IMR-90 (cell line): ENCODE measurements around the gene METRNL. TPM values are rescaled to one million over a fixed set of nuclear protein-coding genes. Genes with fewer than 3 reads are reported as not detected.
A peak's percentile ranks its signal among the peaks of the same experiment; 100 is the strongest.

Experiments used
- ATAC-seq: fragments of 200-7000 bp; cut with Tn5 transposase; 2 replicates; pipeline ENCODE4 v1.9.1; 2020; ENCODE audit warnings: low read depth, mild to moderate bottlenecking, moderate library complexity
- BruUV-seq: library from RNA; stranded (reverse); fragments of 400-500 nt; replicated peaks from 2 replicates; lab custom pipeline; 2021; lab: Mats Ljungman, UMichigan
- CTCF ChIA-PET: fragments of 300-600 bp; formaldehyde crosslinking; extraction: SDS; loops from one replicate; lab custom pipeline; 2021; ENCODE audit warnings: antibody characterized with exemption; lab: Yijun Ruan, JAX
- POLR2A ChIA-PET: fragments of 300-600 bp; sonication (Branson Sonifier 250); formaldehyde crosslinking; loops from one replicate; lab custom pipeline; 2022; ENCODE audit warnings: antibody characterized with exemption; ENCODE audit not compliant: unreplicated experiment; lab: Charles Lee
- DNase-seq: peaks from one replicate; pipeline ENCODE4 v3.0.0; 2013
- H2AFZ ChIP-seq: replicated peaks from 2 replicates; pipeline ENCODE3; 2013; ENCODE audit warnings: low read length, mild to moderate bottlenecking; ENCODE audit not compliant: poor library complexity
- H2AK5ac ChIP-seq: 2 replicates; pipeline ENCODE4 v1.6.1; 2013; ENCODE audit warnings: low read depth, low read length, inconsistent platforms
- H2AK9ac ChIP-seq: replicated peaks from 2 replicates; pipeline ENCODE3; 2013; ENCODE audit warnings: mild to moderate bottlenecking, low read depth, low read length, moderate library complexity; ENCODE audit not compliant: poor library complexity
- H2BK120ac ChIP-seq: 2 replicates; pipeline ENCODE4 v1.6.1; 2013; ENCODE audit warnings: low read depth, low read length, inconsistent platforms
- H2BK15ac ChIP-seq: 3 replicates; pipeline ENCODE4 v1.6.1; 2013; ENCODE audit warnings: low read depth, low read length, inconsistent platforms
- H2BK20ac ChIP-seq: 2 replicates; pipeline ENCODE4 v1.6.1; 2013; ENCODE audit warnings: low read depth, mild to moderate bottlenecking, inconsistent platforms, low read length, moderate library complexity
- H2BK5ac ChIP-seq: 2 replicates; pipeline ENCODE4 v1.6.1; 2013; ENCODE audit warnings: mild to moderate bottlenecking, low read depth, low read length, inconsistent platforms; ENCODE audit not compliant: poor library complexity, severe bottlenecking
- H3K14ac ChIP-seq: replicated peaks from 2 replicates; pipeline ENCODE4 v1.6.1; 2013; ENCODE audit warnings: low read depth, low read length, inconsistent platforms
- H3K18ac ChIP-seq: 2 replicates; pipeline ENCODE4 v1.6.1; 2013; ENCODE audit warnings: low read depth, low read length, control low read depth
- H3K23ac ChIP-seq: 2 replicates; pipeline ENCODE4 v1.6.1; 2013; ENCODE audit warnings: low read depth, low read length, inconsistent platforms
- H3K27ac ChIP-seq: 2 replicates; pipeline ENCODE4 v1.5.1; 2013; ENCODE audit warnings: mild to moderate bottlenecking, control low read depth, low read length; ENCODE audit not compliant: insufficient read depth
- H3K27me3 ChIP-seq: 2 replicates; pipeline ENCODE4 v1.6.1; 2013; ENCODE audit warnings: low read length; ENCODE audit not compliant: control insufficient read depth, insufficient read depth
- H3K36me3 ChIP-seq: 2 replicates; pipeline ENCODE4 v1.6.1; 2013; ENCODE audit warnings: low read length, mixed read lengths; ENCODE audit not compliant: control insufficient read depth, insufficient read depth
- H3K4ac ChIP-seq: 2 replicates; pipeline ENCODE4 v1.6.1; 2013; ENCODE audit warnings: low read depth, low read length, inconsistent platforms
- H3K4me1 ChIP-seq: 2 replicates; pipeline ENCODE4 v1.6.1; 2013; ENCODE audit warnings: low read length, mixed read lengths; ENCODE audit not compliant: control insufficient read depth, insufficient read depth
- H3K4me2 ChIP-seq: 2 replicates; pipeline ENCODE4 v1.6.1; 2013; ENCODE audit warnings: low read depth, mild to moderate bottlenecking, control low read depth, low read length, moderate library complexity
- H3K4me3 ChIP-seq: 2 replicates; pipeline ENCODE4 v1.5.1; 2013; ENCODE audit warnings: low read depth, mild to moderate bottlenecking, control low read depth, low read length, moderate library complexity; ENCODE audit not compliant: insufficient read depth
- H3K56ac ChIP-seq: 2 replicates; pipeline ENCODE4 v1.6.1; 2013; ENCODE audit warnings: low read length, inconsistent platforms; ENCODE audit not compliant: insufficient read depth; ENCODE audit errors: extremely low read depth
- H3K79me1 ChIP-seq, 2 experiments: 2 replicates each; pipeline ENCODE4 v1.6.1; 2013; ENCODE audit warnings: low read length in 2 of 2, inconsistent platforms in 1 of 2, low read depth in 1 of 2
- H3K9ac ChIP-seq: 2 replicates; pipeline ENCODE4 v1.6.1; 2013; ENCODE audit warnings: low read depth, low read length, control low read depth
- H3K9me1 ChIP-seq: 2 replicates; pipeline ENCODE4 v1.6.1; 2013; ENCODE audit warnings: low read length, inconsistent platforms; ENCODE audit not compliant: insufficient read depth
- H3K9me3 ChIP-seq: 2 replicates; pipeline ENCODE4 v1.6.1; 2013; ENCODE audit warnings: low read length; ENCODE audit not compliant: control insufficient read depth, insufficient read depth
- H4K20me1 ChIP-seq: 2 replicates; pipeline ENCODE4 v1.6.1; 2013; ENCODE audit warnings: low read length, inconsistent platforms; ENCODE audit not compliant: insufficient read depth
- H4K5ac ChIP-seq: 2 replicates; pipeline ENCODE4 v1.6.1; 2013; ENCODE audit warnings: mild to moderate bottlenecking, low read depth, low read length, control low read depth
- H4K8ac ChIP-seq, 2 experiments: 2 replicates each; pipeline ENCODE4 v1.6.1; 2013; ENCODE audit warnings: low read depth in 2 of 2, low read length in 2 of 2, control low read depth in 1 of 2, inconsistent platforms in 1 of 2
- H4K91ac ChIP-seq: 2 replicates; pipeline ENCODE4 v1.6.1; 2013; ENCODE audit warnings: low read depth, low read length, inconsistent platforms; ENCODE audit not compliant: insufficient read depth
- CHD1 ChIP-seq: IDR thresholded peaks from 2 replicates; pipeline ENCODE4 v1.6.1; 2012; ENCODE audit warnings: low read depth, low read length, improper control_type of control experiment
- CTCF ChIP-seq: conservative IDR thresholded peaks from 2 replicates; pipeline ENCODE4 v1.5.1; 2012; ENCODE audit warnings: mild to moderate bottlenecking, low read depth, low read length, improper control_type of control experiment
- ELK1 ChIP-seq: fragments of 150-350 bp; IDR thresholded peaks from 2 replicates; pipeline ENCODE4 v1.6.1; 2016; ENCODE audit warnings: low read depth, mild to moderate bottlenecking, low read length, moderate library complexity, borderline replicate concordance
- FOS ChIP-seq: fragments of 150-350 bp; IDR thresholded peaks from 2 replicates; pipeline ENCODE4 v1.6.1; 2016; ENCODE audit warnings: low read depth, low read length
- MAFK ChIP-seq: IDR thresholded peaks from 2 replicates; pipeline ENCODE4 v1.6.1; 2012; ENCODE audit warnings: low read depth, low read length, improper control_type of control experiment
- MAZ ChIP-seq: IDR thresholded peaks from 2 replicates; pipeline ENCODE4 v1.6.1; 2012; ENCODE audit warnings: low read depth, mild to moderate bottlenecking, low read length, improper control_type of control experiment, moderate library complexity, borderline replicate concordance
- NFE2L2 ChIP-seq: fragments of 150-350 bp; IDR thresholded peaks from 2 replicates; pipeline ENCODE4 v1.6.1; 2016; ENCODE audit warnings: low read depth, mild to moderate bottlenecking, low read length
- POLR2A ChIP-seq: IDR thresholded peaks from 2 replicates; pipeline ENCODE4 v1.6.1; 2012; ENCODE audit warnings: mild to moderate bottlenecking, low read depth, low read length
- RAD21 ChIP-seq: IDR thresholded peaks from 2 replicates; pipeline ENCODE4 v1.6.1; 2012; ENCODE audit warnings: low read length, improper control_type of control experiment
- WGBS, 2 experiments: methylation state at CpG; one replicate each; pipeline versions ENCODE4 v1.1.5 to v1.1.7; 2013; ENCODE audit warnings: missing lambda C conversion rate in 2 of 2; ENCODE audit not compliant: insufficient read length in 1 of 2; ENCODE audit errors: extremely low coverage in 2 of 2; 5-methylcytosine and 5-hydroxymethylcytosine counted together
- dilution Hi-C: fragments of 300-500 bp; cut with HindIII; formaldehyde crosslinking; loops from one replicate; pipeline ENCODE4 v1.14.3; 2018; ENCODE audit warnings: low sequenced_read_pairs; ENCODE audit not compliant: unreplicated experiment
- in situ Hi-C: fragments of 300-500 bp; cut with MboI; formaldehyde crosslinking; loops from 3 replicates; pipeline ENCODE4 v1.14.3; 2019; ENCODE audit warnings: low sequenced_read_pairs, inconsistent platforms, mixed read lengths
- intact Hi-C: fragments of 100-400 bp; cut with micrococcal nuclease; formaldehyde crosslinking; loops from 2 replicates; pipeline ENCODE4 v1.10.0; 2022
- polyA plus RNA-seq, 3 experiments: library from polyadenylated mRNA; depleted of rRNA; stranded (reverse); fragments of >200 nt; gene quantifications; 2 replicates each; pipeline ENCODE4 v1.2.3, GENCODE V29; 2012; ENCODE audit warnings: low replicate concordance in 1 of 3
- total RNA-seq: library from RNA; depleted of rRNA; stranded (reverse); fragments of >200 nt; gene quantifications from 2 replicates; pipeline ENCODE4 v1.2.3, GENCODE V29; 2012

The METRNL gene
- total and polyA plus RNA-seq, 2 of the 4 experiments (the other 2 are of a cell fraction): 17.9 to 48.2 TPM

DNA sequence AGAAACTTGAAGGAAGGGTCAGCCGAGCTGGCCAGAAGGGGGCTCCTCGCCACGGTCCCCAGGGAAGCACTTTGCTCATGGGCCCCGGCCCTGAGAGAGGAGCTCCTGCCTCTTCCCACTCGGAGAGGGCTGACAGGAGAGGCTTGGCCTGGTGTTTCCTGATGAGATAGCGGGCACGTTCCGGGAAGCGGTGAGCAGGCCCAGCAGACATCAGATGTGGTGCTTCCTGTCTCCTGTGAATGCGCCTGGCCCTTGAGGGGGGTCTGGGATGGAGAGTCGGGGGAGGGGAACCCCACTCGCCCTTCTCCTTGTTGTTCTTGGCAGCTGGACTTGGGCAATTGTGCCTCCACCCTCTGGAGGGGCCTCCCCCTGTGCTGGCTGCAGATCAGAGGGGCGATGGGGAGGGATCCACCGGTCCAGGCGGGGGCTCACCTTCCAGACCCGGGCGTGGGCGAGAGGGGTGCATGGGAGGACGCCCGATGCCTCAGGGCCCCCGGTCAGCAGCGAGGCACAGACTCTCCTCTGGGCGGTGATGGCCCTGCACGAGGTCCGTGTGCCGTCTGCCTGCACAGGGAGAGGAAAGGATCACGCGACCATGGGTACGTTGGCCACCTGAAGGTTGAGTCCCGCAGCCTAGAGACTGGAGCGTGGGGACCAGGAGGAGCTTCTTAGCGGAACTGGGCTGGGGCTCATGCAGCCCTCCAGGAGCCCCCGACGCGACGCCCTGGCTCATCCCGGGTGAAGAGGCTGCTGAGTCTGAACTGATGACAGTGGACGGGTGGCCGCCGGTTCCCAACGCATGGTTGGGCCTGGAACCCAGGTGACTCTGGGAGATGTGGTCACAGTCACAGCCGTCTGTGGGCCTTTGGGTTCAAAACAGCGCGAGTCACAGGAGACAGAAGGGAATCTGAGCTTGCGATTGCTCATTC is 25.4 kb downstream of the METRNL start:
- Histone ChIP-seq H3K23ac (no peak overlapping the region), H2AK5ac (peak overlapping the region; percentile 54; the same call in 1 of the 2 replicates), H2BK5ac (no peak overlapping the region), H2BK20ac (0 out of 2 replicates have a peak overlapping the region, but pooled peaks have one; percentile 46), H4K8ac (0 out of 4 replicates have a peak overlapping the region, but pooled peaks of 1 of the 2 experiments have one; percentile 5), H3K4me1 (peaks cover 23% of the 10 kb centered on the region), H3K4me2 (no peak overlapping the region), H3K14ac (no peak overlapping the region), H3K4ac (peak overlapping the region; percentile 43; the same call in 1 of the 2 replicates), H3K56ac (no peak overlapping the region), H3K27me3 (no peaks in the 10 kb centered on the region), H4K20me1 (no peaks in the 10 kb centered on the region), H3K9ac (no peak overlapping the region), H4K91ac (no peak overlapping the region; the same call in 1 of the 2 replicates), H2AFZ (peak overlapping the region; percentile 19), H3K9me3 (peaks cover 4% of the 10 kb centered on the region; the same call in 1 of the 2 replicates), H3K27ac (no peak overlapping the region), H2BK120ac (no peak overlapping the region), H2AK9ac (peak overlapping the region; percentile 50), H3K18ac (no peak overlapping the region), H3K4me3 (no peak overlapping the region), H4K5ac (no peak overlapping the region), H3K36me3 (no peaks in the 10 kb centered on the region), H3K9me1 (peaks cover 6% of the 10 kb centered on the region; the same call in 1 of the 2 replicates), H3K79me1 (no peaks in the 10 kb centered on the region), H2BK15ac (no peak overlapping the region)
- DNase-seq (no peak), ATAC-seq (no peak)
- in situ Hi-C loops: no loop called here
- no TSS peak for BruUV-seq
- dilution Hi-C loops: no loop called here
- TF ChIP-seq MAZ: no peak
- no peak for TF ChIP-seq POLR2A
- no peak for TF ChIP-seq ELK1
- TF ChIP-seq MAFK: no peak
- TF ChIP-seq RAD21: no peak
- no peak for TF ChIP-seq CHD1
- no peak for TF ChIP-seq NFE2L2
- no peak for TF ChIP-seq FOS
- no peak for TF ChIP-seq CTCF
- intact Hi-C loops: no loop called here
- ChIA-PET CTCF (no interaction called here), POLR2A (no interaction called here)
- WGBS, 2 experiments: 96% methylated on average over 17 of the region's 45 CpGs; no CpG with 5 or more reads in 1 of the 2 experiments
